Right lobe of liver (tissue), 6 donors: ENCODE results near the gene ZSCAN29. TPM values are rescaled to one million over a fixed set of nuclear protein-coding genes. Genes with fewer than 3 reads are reported as not detected.
A peak's percentile ranks its signal among the peaks of the same experiment; 100 is the strongest.

ENCODE experiments used
- ATAC-seq, 4 donors: fragments of 200-7000 bp; cut with Tn5 transposase; one replicate each; pipeline ENCODE4 v1.9.1; 2020; ENCODE audit warnings: mild to moderate bottlenecking in 4 of 4, moderate library complexity in 4 of 4
- DNase-seq, 3 donors: peaks; one replicate each; pipeline ENCODE4 v3.0.0-alpha.2; 2020
- H3K27ac ChIP-seq, 3 donors: fragments of 200-600 bp; one replicate each; pipeline ENCODE4 v1.8.0; 2022
- H3K27me3 ChIP-seq, 2 donors: fragments of 200-600 bp; one replicate each; pipeline ENCODE4 v1.8.0; 2022
- H3K36me3 ChIP-seq, 4 donors: fragments of 200-600 bp; sonication (generic) in 1 of 4; one replicate each; pipeline versions ENCODE4 v1.5.1 to v1.8.0; 2017 to 2022; ENCODE audit warnings: control low read depth in 1 of 4
- H3K4me1 ChIP-seq, 4 donors: fragments of 200-600 bp; sonication (generic) in 1 of 4; one replicate each; pipeline versions ENCODE4 v1.5.1 to v1.8.0; 2017 to 2022; ENCODE audit warnings: control low read depth in 1 of 4
- H3K4me3 ChIP-seq, 3 donors: fragments of 200-600 bp; one replicate each; pipeline ENCODE4 v1.8.0; 2022
- H3K9me3 ChIP-seq, 4 donors: fragments of 200-600 bp; sonication (generic) in 1 of 4; one replicate each; pipeline versions ENCODE4 v1.5.1 to v1.8.0; 2017 to 2022; ENCODE audit warnings: control low read depth in 1 of 4
- POLR2A ChIP-seq: fragments of 450-650 bp; IDR thresholded peaks from one replicate; pipeline ENCODE4 v1.6.1; 2017; ENCODE audit warnings: antibody characterized with exemption, mild to moderate bottlenecking
- WGBS: methylation state at CpG from one replicate; pipeline ENCODE4 v1.1.6; 2018; ENCODE audit warnings: low coverage, low lambda C conversion rate; ENCODE audit not compliant: insufficient coverage; ENCODE audit errors: missing lambda C conversion rate; 5-methylcytosine and 5-hydroxymethylcytosine counted together
- intact Hi-C, 2 donors: fragments of 100-400 bp; cut with DNase I; formaldehyde crosslinking; loops; one replicate each; pipeline versions ENCODE4 v1.11.2 to v1.14.1; 2022
- long read RNA-seq: library from polyadenylated mRNA; unstranded; transcript quantifications from one replicate; pipeline ENCODE4 v2.0.0, GENCODE V29; 2019
- total RNA-seq, 6 experiments: library from RNA; depleted of rRNA in 2 of 6; stranded (reverse); fragments of >200 nt in 2 of 6; fragmentation: NEBNext Ultra II Directional in 3 of 6; extraction: Animal tissue kit (Norgen Biotek cat#: 25700) in 3 of 6; gene quantifications; one replicate each; pipeline versions ENCODE4 v1.1.0 to v1.2.4, GENCODE V29; 2016 to 2023
- TF ChIP-seq, protein P1 (sequence below), 4 donors: fragments of 200-600 bp in 3 of 4; fragments of 450-650 bp in 1 of 4; IDR thresholded peaks; one replicate each; pipeline versions ENCODE4 v1.5.1 to v1.8.0; 2016 to 2022; ENCODE audit warnings: antibody characterized with exemption in 4 of 4, mild to moderate bottlenecking in 2 of 4
- donor health status: DM: no; HTN: yes; CAD: no.
- donor health status: DM: no; HTN: no; CAD: no.
- donor health status: DM: no; HTN: no; CAD: no.
- donor health status: DM: no; HTN: yes; CAD: no.
- donor health status: DM: no; HTN: yes; CAD: no.

Gene ZSCAN29
- 10 to 100 TPM in 5 of 6 experiments, 1 to 10 TPM in 1; 9.9 to 15.4 (median 13.4) TPM for total RNA-seq
- long read RNA-seq, partial matches to known transcripts: 0 of 1 reads
- long read RNA-seq, other reads (novel, unspliced or antisense): 1 of 1 reads

DNA sequence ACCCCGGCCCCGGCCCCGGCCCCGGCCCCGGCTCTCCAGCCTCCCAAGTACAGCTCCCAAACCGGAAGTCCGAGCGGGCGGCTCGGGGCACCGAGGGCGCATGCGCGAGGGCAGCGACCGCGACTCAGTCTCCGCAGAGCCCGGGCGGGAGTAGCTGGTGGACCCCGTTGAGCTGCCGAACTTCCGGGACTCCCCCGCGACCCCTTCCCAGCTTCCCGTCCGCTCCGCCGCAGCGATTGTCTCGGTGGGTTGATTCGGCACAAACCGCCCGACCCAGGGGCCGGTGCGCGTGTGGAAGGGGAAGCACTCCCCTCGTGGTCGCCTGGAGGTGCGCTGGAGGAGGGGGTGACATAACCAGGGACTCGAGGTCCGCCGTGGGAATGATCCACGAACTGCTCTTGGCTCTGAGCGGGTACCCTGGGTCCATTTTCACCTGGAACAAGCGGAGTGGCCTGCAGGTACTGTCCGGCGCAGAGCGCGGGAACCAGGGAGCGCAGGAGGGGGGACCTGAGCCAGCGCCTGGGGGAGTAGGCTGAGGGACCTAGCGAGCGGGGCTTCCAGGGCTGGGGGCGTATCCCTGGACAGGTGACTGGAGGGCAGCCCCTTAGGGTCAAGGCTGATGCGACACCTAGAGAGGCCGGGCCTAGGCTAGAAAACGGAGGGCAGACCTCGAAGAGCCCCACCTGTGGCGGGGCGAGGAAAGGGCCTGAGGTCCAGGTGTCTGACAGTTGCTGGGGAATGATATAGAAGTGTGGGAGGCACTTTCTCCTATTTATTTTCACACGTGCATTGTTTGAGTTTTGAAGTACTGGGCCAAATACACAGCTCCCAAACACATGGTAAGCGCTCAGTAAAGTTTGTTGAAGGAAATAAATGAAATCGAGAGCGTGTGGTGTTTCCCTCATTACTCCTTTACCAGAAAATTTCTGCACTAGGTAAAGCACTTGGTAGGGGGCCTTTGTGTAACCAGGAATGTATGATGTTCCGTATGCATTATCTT, at the start of gene ZSCAN29, which contains the start of gene TUBGCP4:
TSS of gene ZSCAN29 (minus strand) at position 69 of the 1,000 bp plus-strand sequence. CDS start 1,130 bp downstream, outside the sequence.
TSS of gene TUBGCP4 (plus strand) at position 127 of the 1,000 bp plus-strand sequence. CDS start at position 381, 254 bp downstream.
- peaks cover 0 to 16% (median 5%) of the 10 kb centered on the region in 4 donors for H3K4me1 ChIP-seq
- peak within 1 kb of the TSS; percentile 39 to 66 (median 60) for H3K27ac ChIP-seq
- WGBS: 2% methylated on average over 24 of the region's 66 CpGs
- no peaks in the 10 kb centered on the region for H3K9me3 ChIP-seq
- peak; percentile 93 to 95 (median 94) for ATAC-seq
- H3K36me3 ChIP-seq: peaks cover 0 to 4% (median under 1%) of the 10 kb centered on the region in 4 donors
- TF ChIP-seq, protein P1, sequence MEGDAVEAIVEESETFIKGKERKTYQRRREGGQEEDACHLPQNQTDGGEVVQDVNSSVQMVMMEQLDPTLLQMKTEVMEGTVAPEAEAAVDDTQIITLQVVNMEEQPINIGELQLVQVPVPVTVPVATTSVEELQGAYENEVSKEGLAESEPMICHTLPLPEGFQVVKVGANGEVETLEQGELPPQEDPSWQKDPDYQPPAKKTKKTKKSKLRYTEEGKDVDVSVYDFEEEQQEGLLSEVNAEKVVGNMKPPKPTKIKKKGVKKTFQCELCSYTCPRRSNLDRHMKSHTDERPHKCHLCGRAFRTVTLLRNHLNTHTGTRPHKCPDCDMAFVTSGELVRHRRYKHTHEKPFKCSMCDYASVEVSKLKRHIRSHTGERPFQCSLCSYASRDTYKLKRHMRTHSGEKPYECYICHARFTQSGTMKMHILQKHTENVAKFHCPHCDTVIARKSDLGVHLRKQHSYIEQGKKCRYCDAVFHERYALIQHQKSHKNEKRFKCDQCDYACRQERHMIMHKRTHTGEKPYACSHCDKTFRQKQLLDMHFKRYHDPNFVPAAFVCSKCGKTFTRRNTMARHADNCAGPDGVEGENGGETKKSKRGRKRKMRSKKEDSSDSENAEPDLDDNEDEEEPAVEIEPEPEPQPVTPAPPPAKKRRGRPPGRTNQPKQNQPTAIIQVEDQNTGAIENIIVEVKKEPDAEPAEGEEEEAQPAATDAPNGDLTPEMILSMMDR (IDR thresholded peaks at IDR 0.05): peak; percentile 26 to 45 (median 40)
- TF ChIP-seq POLR2A: peak; percentile 44
- DNase-seq: peak; percentile 85 to 88 (median 88)
- intact Hi-C loops: no loop called here
- peak within 1 kb of the TSS; percentile 80 to 95 (median 89) for H3K4me3 ChIP-seq
- H3K27me3 ChIP-seq: no peaks in the 10 kb centered on the region

DNA sequence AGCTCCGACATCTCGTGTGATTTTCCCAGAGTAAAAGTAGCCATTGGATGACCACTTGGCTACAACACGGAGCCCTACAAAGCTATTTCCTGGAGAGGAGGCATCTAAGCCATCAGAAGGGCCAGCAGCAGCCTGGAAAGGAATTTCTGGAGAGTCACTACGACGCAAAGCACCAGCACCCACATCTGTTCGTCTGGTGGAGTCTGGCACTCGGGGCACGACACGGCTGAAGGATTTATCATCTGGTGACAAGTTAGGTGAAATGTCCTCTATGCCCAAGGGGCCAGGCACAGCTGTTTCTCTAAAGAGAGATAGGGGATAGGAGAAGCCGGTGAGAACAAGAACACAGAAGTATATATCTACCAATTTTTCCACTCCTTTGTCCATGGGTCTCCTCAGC, 49.6 kb upstream of the ZSCAN29 start:
- intact Hi-C loops: no loop called here
- H3K4me3 ChIP-seq: no peak overlapping the region
- TF ChIP-seq, protein P1 (IDR thresholded peaks at IDR 0.05): no peak
- TF ChIP-seq POLR2A: no peak

GRCh38 chr15:43414196-43414595, 43.4 kb upstream of the ZSCAN29 start:
- H3K4me1 ChIP-seq: no peaks in the 10 kb centered on the region
- H3K9me3 ChIP-seq: no peaks in the 10 kb centered on the region
- H3K4me3 ChIP-seq: no peak overlapping the region
- H3K27me3 ChIP-seq: no peaks in the 10 kb centered on the region
- ATAC-seq (no peak), DNase-seq (no peak)
- H3K27ac ChIP-seq: no peak overlapping the region
- peaks cover 0 to 8% (median 1%) of the 10 kb centered on the region in 4 donors for H3K36me3 ChIP-seq
- no peak for TF ChIP-seq POLR2A
- TF ChIP-seq, protein P1 (IDR thresholded peaks at IDR 0.05): no peak
- intact Hi-C loops: no loop called here

More for the DNA sequence above, 49.6 kb upstream of the ZSCAN29 start:
- Histone ChIP-seq H3K36me3 (peaks cover 0 to 21% (median 2%) of the 10 kb centered on the region in 4 donors), H3K4me1 (no peaks in the 10 kb centered on the region), H3K27ac (no peak overlapping the region), H3K27me3 (no peaks in the 10 kb centered on the region), H3K9me3 (no peaks in the 10 kb centered on the region)
- no peak for ATAC-seq
- 87% methylated on average over 4 of the region's 10 CpGs for WGBS
- no peak for DNase-seq

GRCh38 chr15:43412096-43412495, 41.3 kb upstream of the ZSCAN29 start:
- Histone ChIP-seq H3K4me3 (no peak overlapping the region), H3K9me3 (no peaks in the 10 kb centered on the region), H3K27me3 (no peaks in the 10 kb centered on the region), H3K36me3 (peaks cover 0 to 20% (median 5%) of the 10 kb centered on the region in 4 donors), H3K27ac (no peak overlapping the region), H3K4me1 (peaks cover 0 to 1% (median 0%) of the 10 kb centered on the region in 4 donors)
- intact Hi-C loops: no loop called here
- DNase-seq (no peak), ATAC-seq (no peak)
- TF ChIP-seq, protein P1 (IDR thresholded peaks at IDR 0.05): no peak
- TF ChIP-seq POLR2A: no peak
- WGBS: no CpG with 5 or more reads among the region's 1 CpG
